Natural killer cell (primary cell): ENCODE data around the gene TFIP11. TPM values are rescaled to one million over a fixed set of nuclear protein-coding genes. Genes with fewer than 3 reads are reported as not detected.

Source experiments
- ATAC-seq, 3 donors: fragments of 150-1000 bp in 2 of 3; fragments of 200-7000 bp in 1 of 3; cut with Tn5 transposase; 1 replicate in 1 of 3; 2 replicates in 2 of 3; pipeline ENCODE4 v1.10.0; 2021; ENCODE audit warnings: mild to moderate bottlenecking in 2 of 3, moderate library complexity in 2 of 3
- DNase-seq, 2 donors: peaks; one replicate each; pipeline versions ENCODE4 v3.0.0 to v3.0.0-alpha.2; 2013 to 2021; ENCODE audit warnings: mixed read lengths in 1 of 2
- H3K27ac ChIP-seq: one replicate; pipeline ENCODE4 v1.5.1; 2013; ENCODE audit warnings: mild to moderate bottlenecking, low read length
- H3K27me3 ChIP-seq: one replicate; pipeline ENCODE4 v1.6.1; 2013; ENCODE audit warnings: low read length; ENCODE audit not compliant: control insufficient read depth, insufficient read depth
- H3K36me3 ChIP-seq: one replicate; pipeline ENCODE4 v1.6.1; 2013; ENCODE audit warnings: low read length; ENCODE audit not compliant: control insufficient read depth, insufficient read depth
- H3K4me1 ChIP-seq: one replicate; pipeline ENCODE4 v1.6.1; 2013; ENCODE audit warnings: low read length; ENCODE audit not compliant: control insufficient read depth, insufficient read depth
- H3K4me3 ChIP-seq: one replicate; pipeline ENCODE4 v1.5.1; 2013; ENCODE audit warnings: low read length
- H3K9me3 ChIP-seq: one replicate; pipeline ENCODE4 v1.6.1; 2013; ENCODE audit warnings: low read length; ENCODE audit not compliant: control insufficient read depth, insufficient read depth
- H3K27ac Mint-ChIP-seq, 2 donors: one replicate each; pipeline ENCODE4 v1.8.0; 2022; ENCODE audit warnings: mild to moderate bottlenecking in 2 of 2, mixed read lengths in 2 of 2, moderate library complexity in 1 of 2
- H3K27me3 Mint-ChIP-seq, 2 donors: one replicate each; pipeline ENCODE4 v1.8.0; 2022; ENCODE audit warnings: low read depth in 2 of 2, mixed read lengths in 2 of 2
- H3K36me3 Mint-ChIP-seq: one replicate; pipeline ENCODE4 v1.8.0; 2022; ENCODE audit warnings: mixed read lengths
- H3K4me1 Mint-ChIP-seq, 2 donors: one replicate each; pipeline ENCODE4 v1.8.0; 2022; ENCODE audit warnings: mixed read lengths in 2 of 2
- H3K4me3 Mint-ChIP-seq: one replicate; pipeline ENCODE4 v1.8.0; 2022; ENCODE audit warnings: mild to moderate bottlenecking, moderate library complexity, mixed read lengths
- H3K9me3 Mint-ChIP-seq, 2 donors: one replicate each; pipeline ENCODE4 v1.8.0; 2022; ENCODE audit warnings: mixed read lengths in 2 of 2
- WGBS: methylation state at CpG from one replicate; pipeline ENCODE4 v1.1.7; 2013; ENCODE audit warnings: missing lambda C conversion rate; ENCODE audit not compliant: insufficient coverage; 5-methylcytosine and 5-hydroxymethylcytosine counted together
- intact Hi-C: fragments of 100-400 bp; cut with micrococcal nuclease; formaldehyde crosslinking; loops from one replicate; pipeline ENCODE4 v1.14.2; 2022
- total RNA-seq, 4 donors: library from RNA; stranded (reverse); fragments of 120-200 nt in 1 of 4; gene quantifications; one replicate each; pipeline versions ENCODE4 v1.2.3 to v1.2.4, GENCODE V29; 2013 to 2022
- TF ChIP-seq, protein P1 (sequence below): fragments of 200-600 bp; IDR thresholded peaks from one replicate; pipeline ENCODE4 v1.8.0; 2022; ENCODE audit warnings: antibody characterized with exemption

Gene TFIP11
- total RNA-seq, 3 donors from 2014 or later (not counting 1 experiment from before 2014, with no cell fraction given), result 108 to 131 (median 124) TPM

DNA sequence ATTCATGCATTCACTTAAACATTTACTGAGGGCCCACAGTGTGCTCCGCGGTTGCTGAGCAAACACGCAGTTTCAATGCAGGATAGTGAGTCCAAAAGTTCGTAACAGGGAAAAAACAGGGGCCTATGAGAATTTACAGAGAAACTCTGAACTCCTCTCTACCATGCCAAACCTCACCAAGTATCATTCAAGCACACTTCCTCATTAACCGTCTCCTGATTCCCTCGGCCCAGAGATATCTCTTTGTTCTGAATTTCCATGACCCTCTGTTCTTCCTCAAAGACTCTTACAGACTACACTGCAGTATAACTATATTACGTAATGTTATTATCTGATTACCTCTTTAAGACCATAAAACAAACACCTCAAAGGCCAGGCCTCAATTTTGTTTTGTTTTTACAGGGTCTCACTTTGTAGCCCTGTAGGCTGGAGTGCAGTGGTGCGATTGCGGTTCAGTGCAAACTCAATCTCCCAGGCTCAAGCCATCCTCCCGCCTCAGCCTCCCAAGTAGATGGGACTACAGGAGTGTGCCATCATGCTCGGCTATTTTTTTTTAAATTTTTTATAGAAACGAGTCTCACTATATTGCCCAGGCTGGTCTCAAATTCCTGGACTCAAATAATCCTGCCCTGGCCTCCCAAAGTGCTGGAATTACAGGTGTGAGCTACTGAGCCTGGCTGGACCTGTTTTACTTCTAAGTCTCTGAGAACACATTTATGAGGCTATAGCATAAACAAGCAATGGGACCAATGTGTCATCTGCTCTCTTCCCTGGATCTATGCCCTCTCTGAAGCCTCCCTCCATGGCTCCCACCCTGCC, 32.3 kb downstream of the TFIP11 start:
- Histone ChIP-seq H3K4me1 (peaks cover 16% of the 10 kb centered on the region), H3K27me3 (no peaks in the 10 kb centered on the region), H3K4me3 (no peak overlapping the region), H3K9me3 (no peaks in the 10 kb centered on the region), H3K27ac (no peak overlapping the region), H3K36me3 (peaks cover 13% of the 10 kb centered on the region)
- WGBS, result 52% methylated on average over 11 of the region's 12 CpGs
- H3K36me3 Mint-ChIP-seq, result peaks cover 18% of the 10 kb centered on the region
- DNase-seq (no peak), ATAC-seq (no peak)
- H3K27ac Mint-ChIP-seq, result peak overlapping the region; percentile 8 to 21
- no peaks in the 10 kb centered on the region for H3K9me3 Mint-ChIP-seq
- H3K4me1 Mint-ChIP-seq, result peaks cover 58 to 59% of the 10 kb centered on the region in 2 donors
- peak overlapping the region; percentile 14 for H3K4me3 Mint-ChIP-seq
- TF ChIP-seq, protein P1, sequence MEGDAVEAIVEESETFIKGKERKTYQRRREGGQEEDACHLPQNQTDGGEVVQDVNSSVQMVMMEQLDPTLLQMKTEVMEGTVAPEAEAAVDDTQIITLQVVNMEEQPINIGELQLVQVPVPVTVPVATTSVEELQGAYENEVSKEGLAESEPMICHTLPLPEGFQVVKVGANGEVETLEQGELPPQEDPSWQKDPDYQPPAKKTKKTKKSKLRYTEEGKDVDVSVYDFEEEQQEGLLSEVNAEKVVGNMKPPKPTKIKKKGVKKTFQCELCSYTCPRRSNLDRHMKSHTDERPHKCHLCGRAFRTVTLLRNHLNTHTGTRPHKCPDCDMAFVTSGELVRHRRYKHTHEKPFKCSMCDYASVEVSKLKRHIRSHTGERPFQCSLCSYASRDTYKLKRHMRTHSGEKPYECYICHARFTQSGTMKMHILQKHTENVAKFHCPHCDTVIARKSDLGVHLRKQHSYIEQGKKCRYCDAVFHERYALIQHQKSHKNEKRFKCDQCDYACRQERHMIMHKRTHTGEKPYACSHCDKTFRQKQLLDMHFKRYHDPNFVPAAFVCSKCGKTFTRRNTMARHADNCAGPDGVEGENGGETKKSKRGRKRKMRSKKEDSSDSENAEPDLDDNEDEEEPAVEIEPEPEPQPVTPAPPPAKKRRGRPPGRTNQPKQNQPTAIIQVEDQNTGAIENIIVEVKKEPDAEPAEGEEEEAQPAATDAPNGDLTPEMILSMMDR, result no peak
- H3K27me3 Mint-ChIP-seq, result no peaks in the 10 kb centered on the region
- intact Hi-C loops, result no loop called here

DNA sequence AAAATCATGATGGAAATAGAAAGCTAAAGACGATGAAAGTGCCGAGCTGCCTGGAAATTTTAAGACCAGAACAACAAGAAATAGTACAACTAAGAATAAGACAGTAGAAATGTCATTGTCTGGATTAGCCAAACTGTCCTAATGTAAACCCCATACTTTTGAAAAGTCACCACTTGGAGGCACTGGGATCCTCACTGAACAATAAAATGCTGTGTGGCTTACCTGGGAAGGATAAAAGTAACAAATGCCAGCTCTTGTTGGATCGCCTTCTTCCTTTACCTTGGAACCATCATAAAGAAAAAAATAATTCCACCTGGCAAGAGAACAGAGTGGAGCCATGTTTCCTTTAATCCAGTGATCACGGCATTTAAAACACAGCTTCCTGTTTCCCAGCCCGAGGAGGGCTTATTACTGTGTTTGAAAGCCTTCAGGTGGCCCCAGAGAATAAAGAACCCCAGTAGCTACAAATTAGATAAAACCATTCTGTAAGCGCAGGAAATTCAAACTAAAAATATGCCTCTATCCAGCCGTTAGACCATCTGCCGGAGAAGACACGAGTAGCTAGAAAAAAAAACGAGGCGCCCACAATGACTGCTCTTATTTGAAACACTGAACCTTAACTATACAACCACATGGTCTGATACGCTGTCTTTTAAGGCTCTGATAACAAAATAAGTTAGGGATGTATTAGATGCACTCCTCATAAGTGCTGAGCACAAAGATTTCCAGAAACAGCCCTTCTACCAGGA, 33.1 kb downstream of the TFIP11 start:
- Histone ChIP-seq H3K4me1 (peaks cover 12% of the 10 kb centered on the region), H3K36me3 (peaks cover 13% of the 10 kb centered on the region), H3K9me3 (no peaks in the 10 kb centered on the region), H3K27me3 (no peaks in the 10 kb centered on the region), H3K4me3 (no peak overlapping the region), H3K27ac (no peak overlapping the region)
- intact Hi-C loops, result no loop called here
- Mint-ChIP-seq H3K36me3 (peaks cover 18% of the 10 kb centered on the region), H3K4me1 (peaks cover 56 to 57% of the 10 kb centered on the region in 2 donors), H3K27ac (peak overlapping the region; percentile 8 to 21), H3K9me3 (no peaks in the 10 kb centered on the region), H3K4me3 (peak overlapping the region; percentile 14), H3K27me3 (no peaks in the 10 kb centered on the region)
- no peak for ATAC-seq
- no peak for DNase-seq
- WGBS, result 27% methylated on average over 11 of the region's 12 CpGs
- TF ChIP-seq, protein P1, result no peak

DNA sequence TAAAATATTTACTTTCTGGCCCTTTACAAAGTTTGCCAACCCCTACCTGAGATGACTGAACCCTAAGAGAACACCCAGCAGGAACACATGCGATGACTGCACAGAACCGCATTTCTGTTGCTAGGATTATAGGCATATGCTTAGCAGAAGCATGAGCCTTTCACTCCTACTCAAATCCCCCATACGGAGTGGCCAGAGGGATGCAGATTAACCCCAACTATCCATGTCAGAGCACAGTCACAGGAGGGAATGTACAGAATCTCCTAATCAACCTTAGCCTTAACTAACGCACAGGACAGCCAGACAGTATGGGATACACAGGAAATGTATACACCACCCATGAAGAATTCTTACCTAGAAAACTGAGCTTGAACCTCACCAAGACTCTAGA, 34.9 kb downstream of the TFIP11 start:
- no peak for ATAC-seq
- Histone ChIP-seq H3K27ac (no peak overlapping the region), H3K9me3 (no peaks in the 10 kb centered on the region), H3K36me3 (peaks cover 25% of the 10 kb centered on the region), H3K4me3 (no peak overlapping the region), H3K4me1 (peaks cover 7% of the 10 kb centered on the region), H3K27me3 (no peaks in the 10 kb centered on the region)
- peaks cover 18% of the 10 kb centered on the region for H3K36me3 Mint-ChIP-seq
- no peaks in the 10 kb centered on the region for H3K9me3 Mint-ChIP-seq
- intact Hi-C loops, result no loop called here
- TF ChIP-seq, protein P1, result no peak
- peaks cover 38 to 47% of the 10 kb centered on the region in 2 donors for H3K4me1 Mint-ChIP-seq
- 39% methylated on average over 4 of the region's 4 CpGs for WGBS
- no peak for DNase-seq
- H3K4me3 Mint-ChIP-seq, result no peak overlapping the region
- no peak overlapping the region for H3K27ac Mint-ChIP-seq
- H3K27me3 Mint-ChIP-seq, result no peaks in the 10 kb centered on the region
